Thoracic aorta (tissue), 2 donors: ENCODE measurements around the gene OSM. TPM values are rescaled to one million over a fixed set of nuclear protein-coding genes. Genes with fewer than 3 reads are reported as not detected.

Experiments used
- ATAC-seq: fragments of 150-250 bp; one replicate; pipeline ENCODE4 v1.8.0; 2017; ENCODE audit warnings: low read depth; ENCODE audit not compliant: insufficient number of reproducible peaks, low FRiP score
- DNase-seq: peaks from one replicate; pipeline ENCODE4 v3.0.0-alpha.2; 2020; ENCODE audit warnings: low spot score
- H3K27ac ChIP-seq, 2 donors: fragments of 200-600 bp; sonication (generic); 1 replicate in 1 of 2; 2 replicates in 1 of 2; pipeline ENCODE4 v1.5.1; 2016; ENCODE audit warnings: mild to moderate bottlenecking in 2 of 2, moderate library complexity in 2 of 2
- H3K27me3 ChIP-seq: fragments of 200-600 bp; sonication (generic); replicated peaks from 2 replicates; pipeline ENCODE4 v1.6.0; 2016; ENCODE audit warnings: mild to moderate bottlenecking; ENCODE audit not compliant: insufficient read depth
- H3K36me3 ChIP-seq: fragments of 200-600 bp; sonication (generic); one replicate; pipeline ENCODE4 v1.5.1; 2016
- H3K4me1 ChIP-seq, 2 donors: fragments of 200-600 bp; sonication (generic); 1 replicate in 1 of 2; 2 replicates in 1 of 2; pipeline versions ENCODE4 v1.5.1 to v1.6.0; 2016; ENCODE audit warnings: low read depth in 2 of 2, mild to moderate bottlenecking in 1 of 2; ENCODE audit not compliant: control insufficient read depth in 1 of 2
- H3K4me3 ChIP-seq: fragments of 200-600 bp; sonication (generic); 2 replicates; pipeline ENCODE4 v1.5.1; 2016; ENCODE audit warnings: mild to moderate bottlenecking
- H3K9me3 ChIP-seq: fragments of 200-600 bp; sonication (generic); 2 replicates; pipeline ENCODE4 v1.5.1; 2016
- CTCF ChIP-seq: fragments of 200-600 bp; sonication (generic); IDR thresholded peaks from one replicate; pipeline ENCODE4 v1.5.1; 2019; ENCODE audit warnings: antibody characterized with exemption
- total RNA-seq, 2 donors: library from RNA; depleted of rRNA; stranded (reverse); fragments of >200 nt; gene quantifications; one replicate each; pipeline versions ENCODE4 v1.1.0 to v1.2.3, GENCODE V29; 2016

The OSM gene
- total RNA-seq, 2 donors from 2014 or later: 3.5 to 27.1 TPM

- no peak for DNase-seq
- no peak overlapping the region for H3K27ac ChIP-seq
- no peaks in the 10 kb centered on the region for H3K27me3 ChIP-seq
- H3K4me3 ChIP-seq: no peak overlapping the region
- no peak for TF ChIP-seq CTCF
- peaks cover 6 to 14% of the 10 kb centered on the region in 2 donors for H3K4me1 ChIP-seq
- no peaks in the 10 kb centered on the region for H3K36me3 ChIP-seq
- no peak for ATAC-seq
- H3K9me3 ChIP-seq: no peaks in the 10 kb centered on the region
Observed at GRCh38 chr22:30222321-30222720, 44.3 kb downstream of the OSM start.

GRCh38 chr22:30221121-30221992 lies 45.3 kb downstream of the OSM start:
- ATAC-seq: no peak
- no peak overlapping the region for H3K4me3 ChIP-seq
- no peak overlapping the region for H3K27ac ChIP-seq
- no peaks in the 10 kb centered on the region for H3K36me3 ChIP-seq
- H3K27me3 ChIP-seq: no peaks in the 10 kb centered on the region
- no peaks in the 10 kb centered on the region for H3K9me3 ChIP-seq
- DNase-seq: no peak
- TF ChIP-seq CTCF: no peak
- peaks cover 6 to 15% of the 10 kb centered on the region in 2 donors for H3K4me1 ChIP-seq

- no peak for TF ChIP-seq CTCF
- H3K9me3 ChIP-seq: no peaks in the 10 kb centered on the region
- no peaks in the 10 kb centered on the region for H3K36me3 ChIP-seq
- H3K27ac ChIP-seq: no peak overlapping the region
- H3K4me1 ChIP-seq: peaks cover 6 to 15% of the 10 kb centered on the region in 2 donors
- no peak overlapping the region for H3K4me3 ChIP-seq
- DNase-seq (no peak), ATAC-seq (no peak)
- no peaks in the 10 kb centered on the region for H3K27me3 ChIP-seq
Observed at GRCh38 chr22:30220338-30221012, 46.2 kb downstream of the OSM start.

GRCh38 chr22:30219668-30220278 lies 46.9 kb downstream of the OSM start:
- TF ChIP-seq CTCF: no peak
- H3K27me3 ChIP-seq: no peaks in the 10 kb centered on the region
- no peak overlapping the region for H3K27ac ChIP-seq
- ATAC-seq (no peak), DNase-seq (no peak)
- no peaks in the 10 kb centered on the region for H3K36me3 ChIP-seq
- no peaks in the 10 kb centered on the region for H3K9me3 ChIP-seq
- H3K4me1 ChIP-seq: peaks cover 6 to 15% of the 10 kb centered on the region in 2 donors
- H3K4me3 ChIP-seq: no peak overlapping the region

- Histone ChIP-seq H3K4me1 (peaks cover 6 to 15% of the 10 kb centered on the region in 2 donors), H3K36me3 (no peaks in the 10 kb centered on the region), H3K27me3 (no peaks in the 10 kb centered on the region), H3K4me3 (no peak overlapping the region), H3K27ac (no peak overlapping the region), H3K9me3 (no peaks in the 10 kb centered on the region)
- ATAC-seq: no peak
- no peak for DNase-seq
- no peak for TF ChIP-seq CTCF
Observed at GRCh38 chr22:30219049-30219654, 47.5 kb downstream of the OSM start.
